AG04450 (cell line): ENCODE data around the gene NME7. TPM values are rescaled to one million over a fixed set of nuclear protein-coding genes. Genes with fewer than 3 reads are reported as not detected.

Experiments used
- CTCF ChIA-PET: fragments of 300-600, 350-600 bp; formaldehyde crosslinking; extraction: SDS; loops from one replicate; lab custom pipeline; 2022; ENCODE audit warnings: antibody characterized with exemption, inconsistent platforms; lab: Charles Lee
- POLR2A ChIA-PET: fragments of 350-600 bp; formaldehyde crosslinking; extraction: SDS; loops from one replicate; lab custom pipeline; 2021; ENCODE audit warnings: antibody characterized with exemption, inconsistent platforms; lab: Yijun Ruan, JAX
- DNase-seq: peaks from one replicate; pipeline ENCODE4 v3.0.0-alpha.2; 2011; ENCODE audit warnings: low read depth, low spot score
- H3K27ac ChIP-seq: one replicate; pipeline ENCODE4 v1.5.1; 2012; ENCODE audit warnings: low read depth, low read length, control low read depth
- H3K27me3 ChIP-seq: one replicate; pipeline ENCODE4 v1.6.0; 2012; ENCODE audit warnings: low read length; ENCODE audit not compliant: control insufficient read depth, insufficient read depth
- H3K4me3 ChIP-seq: 2 replicates; pipeline ENCODE4 v1.5.1; 2011; ENCODE audit warnings: mild to moderate bottlenecking, low read depth, low read length, control low read depth
- H3K9me3 ChIP-seq: 2 replicates; pipeline ENCODE4 v1.5.1; 2012; ENCODE audit warnings: low read length; ENCODE audit not compliant: control insufficient read depth, insufficient read depth
- CTCF ChIP-seq: IDR thresholded peaks from 2 replicates; pipeline ENCODE4 v1.5.1; 2011; ENCODE audit warnings: low read depth, low read length, control low read depth, inconsistent platforms
- polyA plus RNA-seq: library from polyadenylated mRNA; depleted of rRNA; stranded (reverse); fragments of >200 nt; gene quantifications from 2 replicates; pipeline ENCODE4 v1.2.3, GENCODE V29; 2011

The NME7 gene
- polyA plus RNA-seq, 1 experiment = 27.3 TPM

- Histone ChIP-seq H3K27ac (no peak overlapping the region), H3K4me3 (no peak overlapping the region), H3K27me3 (peaks cover 9% of the 10 kb centered on the region), H3K9me3 (no peaks in the 10 kb centered on the region)
- ChIA-PET POLR2A (no interaction called here), CTCF (no interaction called here)
- DNase-seq = no peak
- no peak for TF ChIP-seq CTCF
These were observed 276.7 kb downstream of the NME7 start for GRCh38 chr1:169090900-169091311.

- no peaks in the 10 kb centered on the region for H3K9me3 ChIP-seq
- H3K27me3 ChIP-seq = peaks cover 8% of the 10 kb centered on the region
- H3K27ac ChIP-seq = no peak overlapping the region
- no peak for DNase-seq
- no peak for TF ChIP-seq CTCF
- ChIA-PET POLR2A (no interaction called here), CTCF (no interaction called here)
- no peak overlapping the region for H3K4me3 ChIP-seq
These were observed 277.2 kb downstream of the NME7 start for GRCh38 chr1:169090308-169090899.

- POLR2A ChIA-PET = no interaction called here
- TF ChIP-seq CTCF = no peak
- CTCF ChIA-PET = no interaction called here
- Histone ChIP-seq H3K27ac (no peak overlapping the region), H3K4me3 (no peak overlapping the region), H3K27me3 (peaks cover 6% of the 10 kb centered on the region), H3K9me3 (no peaks in the 10 kb centered on the region)
- DNase-seq = no peak
These were observed 277.8 kb downstream of the NME7 start for GRCh38 chr1:169089776-169090175.

- Histone ChIP-seq H3K4me3 (no peak overlapping the region), H3K9me3 (no peaks in the 10 kb centered on the region), H3K27me3 (peaks cover 2% of the 10 kb centered on the region), H3K27ac (no peak overlapping the region)
- no peak for TF ChIP-seq CTCF
- ChIA-PET CTCF (no interaction called here), POLR2A (no interaction called here)
- no peak for DNase-seq
These were observed 279.7 kb downstream of the NME7 start for GRCh38 chr1:169087876-169088275.

GRCh38 chr1:169086603-169087455, 280.8 kb downstream of the NME7 start:
- TF ChIP-seq CTCF = no peak
- DNase-seq = no peak
- no peak overlapping the region for H3K27ac ChIP-seq
- no peaks in the 10 kb centered on the region for H3K9me3 ChIP-seq
- no peak overlapping the region for H3K4me3 ChIP-seq
- no peaks in the 10 kb centered on the region for H3K27me3 ChIP-seq
- ChIA-PET POLR2A (no interaction called here), CTCF (interaction anchor here (0.8 to 1.0 kb wide), 2 partner anchors 263 to 483 kb away, joined by 3 read pairs; no protein-coding TSS in a partner anchor)
